HG03565 (cell line): Measurements from ENCODE around the gene RCL1.
"Not testable (repeated sequence)": the region's sequence is repeated elsewhere in the genome, so short reads cannot be mapped to it uniquely, and the experiment has no call there.

Experiments used
- ATAC-seq: cut with Tn5 transposase; IDR thresholded peaks from one replicate; pipeline ENCODE4 v1.9.1; 2021; ENCODE audit warnings: mild to moderate bottlenecking, moderate library complexity; ENCODE audit not compliant: unreplicated experiment

Gene RCL1, protein sequence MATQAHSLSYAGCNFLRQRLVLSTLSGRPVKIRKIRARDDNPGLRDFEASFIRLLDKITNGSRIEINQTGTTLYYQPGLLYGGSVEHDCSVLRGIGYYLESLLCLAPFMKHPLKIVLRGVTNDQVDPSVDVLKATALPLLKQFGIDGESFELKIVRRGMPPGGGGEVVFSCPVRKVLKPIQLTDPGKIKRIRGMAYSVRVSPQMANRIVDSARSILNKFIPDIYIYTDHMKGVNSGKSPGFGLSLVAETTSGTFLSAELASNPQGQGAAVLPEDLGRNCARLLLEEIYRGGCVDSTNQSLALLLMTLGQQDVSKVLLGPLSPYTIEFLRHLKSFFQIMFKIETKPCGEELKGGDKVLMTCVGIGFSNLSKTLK

GRCh38 chr9:4792572-4793458, at the start of gene RCL1:
RCL1 (plus strand) TSS chr9:4792944; CDS start chr9:4793092, 148 bp downstream.
- ATAC-seq, result peak; percentile 96

DNA sequence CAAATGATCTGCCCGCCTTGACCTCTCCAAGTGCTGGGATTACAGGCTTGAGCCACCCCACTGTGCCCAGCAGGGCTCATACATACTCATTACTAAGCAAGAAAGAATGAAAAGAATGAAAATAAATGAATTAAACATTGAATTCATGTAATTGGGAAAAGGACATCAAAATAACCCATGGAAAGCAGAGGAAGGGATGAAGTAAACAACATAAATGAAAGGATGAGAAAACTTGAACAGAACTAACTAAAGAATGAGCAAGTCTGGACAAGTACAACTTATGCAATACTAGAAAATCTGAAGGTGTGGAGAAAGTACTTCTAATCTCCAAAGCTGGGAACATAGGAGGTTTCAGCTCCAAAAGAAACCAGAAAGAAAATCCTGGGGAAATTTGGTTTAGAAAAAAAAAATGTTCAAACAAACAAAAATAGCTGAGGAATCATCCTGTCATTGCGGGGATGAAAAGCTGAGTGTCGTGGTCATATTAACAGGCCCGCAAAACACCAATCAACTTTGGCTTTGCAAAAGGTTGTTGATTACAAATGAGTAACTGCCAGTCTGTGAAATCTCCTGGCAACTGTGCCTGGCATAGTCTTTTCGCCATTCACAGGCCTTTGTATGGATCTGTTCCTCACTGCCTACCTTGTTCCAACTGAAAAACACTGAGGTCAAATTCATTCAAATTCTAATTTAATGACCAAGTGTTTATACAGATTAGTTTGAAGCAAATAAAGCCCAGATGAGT, 49.4 kb upstream of the RCL1 start:
- ATAC-seq, result no peak

- ATAC-seq, result no peak
These were observed 46.3 kb upstream of the RCL1 start for GRCh38 chr9:4746278-4747030.

DNA sequence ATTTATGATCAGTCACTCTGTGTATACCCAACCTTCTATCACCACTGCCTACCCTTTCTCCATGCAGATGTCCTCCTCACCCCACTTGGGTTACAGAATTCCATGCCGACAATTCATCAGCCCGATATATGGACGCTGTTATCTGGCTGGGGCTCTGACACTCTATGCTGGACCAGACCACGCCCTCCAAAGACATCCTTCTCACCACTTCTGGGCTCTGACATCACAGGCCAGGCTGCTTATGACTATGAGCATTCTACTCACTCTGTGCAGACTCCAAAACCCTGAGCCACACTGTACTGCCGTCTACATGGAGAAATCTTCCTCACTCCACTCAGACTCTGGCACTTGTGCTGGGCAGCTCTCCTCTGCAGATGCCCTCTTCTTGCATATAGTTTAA, 44.1 kb upstream of the RCL1 start:
- no peak for ATAC-seq

DNA sequence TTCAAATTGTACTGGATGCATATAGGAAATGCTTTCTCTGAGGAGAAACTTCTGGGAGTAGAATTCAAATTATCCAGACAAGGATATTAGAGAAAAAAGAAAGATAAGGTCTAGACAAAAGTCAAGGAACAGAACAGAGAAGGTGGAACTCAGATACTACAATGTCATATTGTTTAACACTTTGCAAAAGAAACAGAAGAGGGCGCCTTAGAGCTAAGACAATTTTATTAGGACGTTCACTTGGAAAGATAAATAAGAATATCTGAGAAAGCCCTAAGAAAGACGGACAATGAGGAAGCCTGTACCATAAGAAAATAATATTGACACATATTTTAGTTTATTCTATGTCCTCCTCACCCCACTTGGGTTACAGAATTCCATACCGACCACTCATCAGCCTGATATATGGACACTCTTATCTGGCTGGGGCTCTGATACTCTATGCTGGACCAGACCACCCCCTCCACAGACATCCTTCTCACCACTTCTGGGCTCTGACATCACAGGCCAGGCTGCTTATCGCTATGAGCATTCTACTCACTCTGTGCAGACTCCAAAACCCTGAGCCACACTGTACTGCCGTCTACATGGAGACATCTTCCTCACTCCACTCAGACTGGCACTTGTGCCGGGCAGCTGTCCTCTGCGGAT, 42.6 kb upstream of the RCL1 start:
- no peak for ATAC-seq

GRCh38 chr9:4754530-4754929, 38.2 kb upstream of the RCL1 start:
- not testable (repeated sequence) for ATAC-seq

GRCh38 chr9:4755026-4755609, 37.6 kb upstream of the RCL1 start:
- no peak for ATAC-seq

DNA sequence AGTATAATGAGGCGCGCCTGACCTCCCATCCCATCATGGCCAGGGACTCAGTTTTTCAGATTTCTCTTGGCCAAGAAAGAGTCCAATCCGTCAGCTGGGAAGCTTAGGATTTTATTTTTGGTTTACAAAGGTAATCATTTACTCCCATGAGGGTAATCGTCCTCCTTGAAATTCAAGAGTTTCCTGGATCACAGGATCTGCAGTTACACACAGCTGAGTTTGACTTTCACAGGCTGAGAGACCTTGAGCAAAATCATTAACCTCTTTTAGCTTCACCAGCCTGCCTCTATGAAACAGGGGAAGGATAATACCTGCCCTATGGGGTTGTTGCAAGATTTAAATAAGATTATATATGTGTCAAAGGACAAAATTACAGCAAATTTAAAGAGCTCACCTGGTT, 36.3 kb upstream of the RCL1 start:
- no peak for ATAC-seq

DNA sequence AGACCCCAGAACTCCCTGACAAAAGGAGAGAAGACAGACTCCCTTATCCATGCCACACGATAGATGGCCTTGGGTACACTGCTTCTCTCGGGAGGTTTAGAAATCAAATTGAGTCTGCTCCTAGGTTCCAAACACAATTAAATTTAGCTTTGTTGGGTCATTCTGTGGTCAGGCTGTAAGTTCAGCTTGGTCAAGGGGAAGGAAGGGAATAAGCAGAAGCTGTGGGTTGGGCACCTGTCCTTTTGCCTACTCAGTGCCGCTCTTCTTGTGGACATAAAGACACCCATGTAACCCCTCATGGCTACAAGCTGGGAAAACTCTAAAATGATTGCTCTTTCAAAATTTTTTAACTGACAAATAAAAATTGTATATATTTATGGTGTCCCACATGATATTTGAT, 32.6 kb upstream of the RCL1 start:
- ATAC-seq, result no peak

DNA sequence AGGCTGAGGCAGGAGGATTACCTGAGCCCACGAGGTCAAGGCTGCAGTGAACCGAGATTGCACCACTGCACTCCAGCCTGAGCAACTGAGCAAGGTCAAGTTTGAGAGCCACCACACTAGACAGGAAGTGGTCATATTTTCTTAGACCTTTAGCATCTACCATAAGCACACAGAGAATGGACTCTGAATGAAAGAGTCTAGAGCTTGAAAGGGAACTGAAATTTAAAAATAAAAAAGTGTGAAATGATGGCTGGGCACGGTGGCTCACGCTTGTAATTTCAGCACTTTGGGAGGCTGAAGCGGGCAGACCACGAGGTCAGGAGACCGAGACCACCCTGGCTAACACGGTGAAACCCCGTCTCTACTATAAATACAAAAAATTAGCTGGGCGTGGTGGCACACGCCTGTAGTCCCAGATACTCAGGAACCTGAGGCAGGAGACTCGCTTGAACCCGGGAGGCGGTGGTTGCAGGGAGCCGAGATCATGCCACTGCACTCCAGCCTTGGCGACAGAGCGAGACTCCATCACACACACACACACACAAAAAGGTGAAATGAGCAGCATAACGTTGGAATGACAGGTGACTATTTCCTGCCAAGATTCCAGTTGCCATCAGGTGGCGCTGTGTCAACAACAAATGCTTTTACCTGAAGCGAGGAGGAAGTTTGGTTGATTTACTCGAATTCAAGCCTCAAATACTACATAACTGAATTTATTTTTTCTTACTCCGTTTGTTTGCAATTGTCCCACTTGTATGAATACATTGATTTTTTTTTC, 30.4 kb upstream of the RCL1 start:
- ATAC-seq, result peak; percentile 87

DNA sequence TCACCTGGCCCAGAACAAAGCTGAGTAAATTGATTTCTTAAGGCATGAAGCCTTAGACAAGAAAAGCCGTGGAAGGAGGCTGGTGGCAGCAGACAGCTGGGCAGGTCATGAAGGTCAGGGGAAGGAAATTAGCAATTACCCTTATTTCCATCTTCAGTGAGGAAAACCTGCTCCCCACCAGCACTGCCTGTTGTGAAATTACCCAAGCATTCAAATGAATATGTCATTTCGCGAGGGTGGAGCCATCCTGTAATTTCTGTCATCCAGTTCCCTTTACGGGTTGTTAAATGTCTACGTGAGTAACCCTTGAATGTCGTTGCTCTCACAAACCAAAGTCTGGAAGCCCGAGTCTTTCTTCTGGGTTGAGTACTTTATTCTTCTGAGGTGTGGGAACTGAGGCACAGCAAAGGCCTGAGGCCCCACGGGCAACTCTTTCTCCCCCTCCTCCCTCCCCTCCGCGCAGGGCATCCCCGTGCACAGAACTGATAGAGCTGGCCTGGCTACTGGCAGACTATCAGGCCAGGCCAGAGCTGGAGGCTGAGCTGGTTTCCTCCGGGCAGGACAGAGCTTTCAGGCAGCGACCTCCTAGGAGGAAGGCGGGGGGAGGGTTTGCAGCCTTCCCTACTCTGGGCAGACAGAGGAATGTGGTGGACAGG, 29.7 kb upstream of the RCL1 start:
- ATAC-seq, result no peak

GRCh38 chr9:4764033-4764432, 28.7 kb upstream of the RCL1 start:
- no peak for ATAC-seq

- no peak for ATAC-seq
These were observed 24.1 kb upstream of the RCL1 start for GRCh38 chr9:4768681-4769080.

DNA sequence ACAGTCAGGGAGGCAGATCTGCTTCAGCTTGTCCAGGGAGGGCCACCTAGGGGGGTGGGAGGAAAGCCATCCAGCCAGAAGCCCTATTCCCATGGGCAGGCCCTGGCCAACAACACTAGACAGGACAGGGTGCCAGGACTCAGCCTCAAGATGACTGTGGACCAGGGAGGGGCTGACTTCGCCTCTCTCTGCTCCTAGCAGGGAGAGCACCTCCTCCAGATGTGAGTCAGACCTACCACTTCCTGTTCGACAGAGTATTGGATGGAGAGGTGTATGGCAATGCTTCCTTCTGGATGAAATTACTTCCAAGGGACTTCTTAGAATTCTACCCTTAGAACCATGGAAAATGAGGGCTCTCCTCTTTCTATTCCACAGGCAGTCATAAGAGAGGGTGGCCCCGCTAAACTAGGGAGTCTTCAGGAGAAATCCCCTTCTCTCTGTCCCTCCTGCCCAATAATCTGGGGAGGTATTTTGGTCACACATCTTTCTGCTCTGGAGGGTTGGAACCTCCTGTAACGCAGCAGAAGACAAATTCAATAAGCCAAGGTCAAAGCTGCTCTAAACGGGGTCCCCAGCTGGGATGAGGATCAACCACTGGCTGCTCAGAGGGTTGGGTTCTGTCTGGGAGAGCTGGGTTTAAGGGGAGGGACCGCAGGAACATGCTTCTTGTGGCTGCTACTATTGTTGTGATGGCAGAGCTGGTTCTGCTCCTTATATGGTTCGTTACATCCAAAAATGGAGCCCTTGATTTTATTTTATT, 23.2 kb upstream of the RCL1 start:
- ATAC-seq, result no peak

DNA sequence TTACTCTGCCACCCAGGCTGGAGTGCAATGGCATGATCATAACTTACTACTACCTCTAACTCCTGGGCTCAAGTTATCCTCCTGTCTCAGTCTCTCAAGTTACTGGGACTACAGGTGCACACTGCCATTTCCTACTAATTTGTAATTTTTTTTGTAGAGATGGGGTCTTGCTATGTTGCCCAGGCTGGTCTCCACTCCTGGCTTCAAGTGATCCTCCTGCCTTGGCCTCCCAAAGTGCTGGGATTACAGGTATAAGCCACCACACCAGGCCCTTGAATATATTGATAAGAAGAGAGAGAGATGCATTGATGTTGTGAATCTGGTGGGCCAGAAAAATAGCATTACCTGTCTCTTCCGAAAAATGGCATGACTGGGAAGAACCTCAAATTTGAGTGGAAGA, 21.0 kb upstream of the RCL1 start:
- no peak for ATAC-seq

DNA sequence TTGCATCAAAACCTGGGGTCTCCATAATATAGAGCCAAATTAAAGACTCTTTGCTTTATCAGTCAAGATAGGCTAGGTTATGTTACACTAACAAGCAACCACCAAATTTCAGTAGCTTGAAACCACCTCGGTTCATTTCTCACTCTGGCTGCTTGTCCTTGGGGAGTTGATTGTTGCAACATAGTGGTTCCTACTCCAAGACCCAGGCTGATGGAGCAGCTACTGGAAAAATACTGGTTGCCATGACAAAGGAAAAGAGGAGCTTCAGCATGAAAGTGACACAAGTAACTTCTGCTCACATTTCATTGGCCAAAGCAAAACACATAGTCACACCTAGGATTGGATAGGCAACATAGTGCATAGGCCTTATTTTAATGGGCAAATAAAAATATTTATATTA, 18.5 kb upstream of the RCL1 start:
- ATAC-seq, result no peak

DNA sequence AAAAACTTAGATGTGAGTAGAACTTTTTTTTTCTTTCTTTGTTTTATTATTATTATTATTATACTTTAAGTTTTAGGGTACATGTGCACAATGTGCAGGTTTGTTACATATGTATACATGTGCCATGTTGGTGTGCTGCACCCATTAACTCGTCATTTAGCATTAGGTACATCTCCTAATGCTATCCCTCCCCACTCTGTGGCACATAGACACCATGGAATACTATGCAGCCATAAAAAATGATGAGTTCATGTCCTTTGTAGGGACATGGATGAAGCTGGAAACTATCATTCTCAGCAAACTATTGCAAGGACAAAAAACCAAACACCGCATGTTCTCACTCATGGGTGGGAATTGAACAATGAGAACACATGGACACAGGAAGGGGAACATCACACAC, 17.8 kb upstream of the RCL1 start:
- ATAC-seq, result not testable (repeated sequence)

GRCh38 chr9:4780651-4781050, 12.1 kb upstream of the RCL1 start:
- no peak for ATAC-seq
